ENCODE results near the gene PIP4K2B. TPM values are rescaled to one million over a fixed set of nuclear protein-coding genes. Genes with fewer than 3 reads are reported as not detected.

Gene PIP4K2B
- total and polyA plus RNA-seq, 2 of the 8 experiments (the other 6 are each of a cell fraction or from before 2014, with no cell fraction given): 21.5 to 57.8 TPM

GRCh38 chr17:38740806-38741205 lies 58.5 kb downstream of the PIP4K2B start (continued):
- no peak for TF ChIP-seq HDAC2 (IDR thresholded peaks at IDR 0.05; ENCODE audit: borderline replicate concordance in 1 of 2, low read depth in 2 of 2, low read length in 2 of 2)
- no peak for TF ChIP-seq CTCF (IDR thresholded peaks at IDR 0.05; ENCODE audit: control extremely low read depth in 1 of 3, insufficient read depth in 1 of 3, low read depth in 1 of 3, low read length in 3 of 3)
- TF ChIP-seq GABPA (IDR thresholded peaks at IDR 0.05; ENCODE audit: borderline replicate concordance, insufficient read depth, low read length): no peak
- no peak for TF ChIP-seq POLR2A (IDR thresholded peaks at IDR 0.05; ENCODE audit: control extremely low read depth in 1 of 2, low read depth in 2 of 2, low read length in 2 of 2)
- no peak for TF ChIP-seq CHD7 (IDR thresholded peaks at IDR 0.05; ENCODE audit: insufficient replicate concordance, low read length)
- no peak for TF ChIP-seq TBP (IDR thresholded peaks at IDR 0.05; ENCODE audit: low read depth, low read length)

Data from H1 (cell line).